H1 (cell line): ENCODE measurements around the gene GCNA. TPM values are rescaled to one million over a fixed set of nuclear protein-coding genes. Genes with fewer than 3 reads are reported as not detected.

ENCODE experiments used
- CTCF ChIA-PET: fragments of 300-600 bp; sonication (Branson Sonifier 250); formaldehyde crosslinking; loops from one replicate; lab custom pipeline; 2021; ENCODE audit not compliant: partially characterized antibody; lab: Charles Lee
- POLR2A ChIA-PET: fragments of 300-600 bp; sonication (Branson Sonifier 250); formaldehyde crosslinking; loops from one replicate; lab custom pipeline; 2021; ENCODE audit warnings: inconsistent platforms; ENCODE audit not compliant: partially characterized antibody; lab: Charles Lee
- DNase-seq, 2 experiments: peaks; one replicate each; pipeline versions ENCODE4 v3.0.0 to v3.0.0-alpha.2; 2010 to 2022; ENCODE audit warnings: low spot score in 2 of 2, low read depth in 1 of 2, mixed read lengths in 1 of 2
- FAIRE-seq: peaks from 2 replicates; lab custom pipeline; 2011; peaks lifted over from hg19 to GRCh38; lab: Jason Lieb, UNC
- H2AFZ ChIP-seq: 2 replicates; pipeline ENCODE4 v1.8.1; 2012; ENCODE audit warnings: low read length, inconsistent platforms
- H2AK5ac ChIP-seq: 2 replicates; pipeline ENCODE4 v1.6.1; 2013; ENCODE audit warnings: low read depth, low read length
- H2BK120ac ChIP-seq: replicated peaks from 2 replicates; pipeline ENCODE3; 2013; ENCODE audit warnings: low read depth, low read length, inconsistent platforms
- H2BK12ac ChIP-seq: 2 replicates; pipeline ENCODE4 v1.6.1; 2013; ENCODE audit warnings: low read depth, low read length
- H2BK15ac ChIP-seq: 2 replicates; pipeline ENCODE4 v1.6.1; 2013; ENCODE audit warnings: low read length
- H2BK20ac ChIP-seq: 2 replicates; pipeline ENCODE4 v1.6.1; 2013; ENCODE audit warnings: low read length
- H2BK5ac ChIP-seq: 2 replicates; pipeline ENCODE4 v1.6.1; 2013; ENCODE audit warnings: low read depth, low read length
- H3K14ac ChIP-seq: 2 replicates; pipeline ENCODE4 v1.6.1; 2013; ENCODE audit warnings: inconsistent platforms; ENCODE audit not compliant: insufficient read length
- H3K18ac ChIP-seq: 2 replicates; pipeline ENCODE4 v1.6.1; 2013; ENCODE audit warnings: low read length; ENCODE audit errors: extremely low read depth
- H3K23ac ChIP-seq: 2 replicates; pipeline ENCODE4 v1.6.1; 2013; ENCODE audit warnings: inconsistent platforms; ENCODE audit not compliant: insufficient read length
- H3K23me2 ChIP-seq: 2 replicates; pipeline ENCODE4 v1.6.1; 2013; ENCODE audit warnings: low read depth, low read length
- H3K27ac ChIP-seq: 2 replicates; pipeline ENCODE4 v1.6.1; 2011; ENCODE audit warnings: low read depth, low read length, inconsistent platforms
- H3K27me3 ChIP-seq, 4 experiments: replicated peaks in 1 of 4; 1 replicate in 1 of 4; 2 replicates in 3 of 4; pipeline versions ENCODE4 v1.6.1 to v1.8.1; 2011 to 2013; ENCODE audit warnings: low read length in 3 of 4, mild to moderate bottlenecking in 3 of 4, inconsistent platforms in 2 of 4, mixed read lengths in 2 of 4, moderate library complexity in 1 of 4; ENCODE audit not compliant: control insufficient read depth in 3 of 4, insufficient read depth in 3 of 4; ENCODE audit errors: extremely low read depth in 1 of 4
- H3K36me3 ChIP-seq, 4 experiments: 2 replicates each; pipeline versions ENCODE4 v1.6.1 to v1.8.1; 2011 to 2013; ENCODE audit warnings: mild to moderate bottlenecking in 4 of 4, low read length in 3 of 4, moderate library complexity in 2 of 4, control low read depth in 1 of 4, inconsistent platforms in 1 of 4; ENCODE audit not compliant: insufficient read depth in 4 of 4, control insufficient read depth in 2 of 4
- H3K4ac ChIP-seq: replicated peaks from 2 replicates; pipeline ENCODE3; 2013; ENCODE audit warnings: low read length, low read depth, mixed read lengths, inconsistent platforms; ENCODE audit not compliant: insufficient read length
- H3K4me1 ChIP-seq, 4 experiments: replicated peaks in 1 of 4; 1 replicate in 1 of 4; 2 replicates in 3 of 4; pipeline versions ENCODE4 v1.6.1 to v1.8.1; 2011 to 2013; ENCODE audit warnings: low read length in 3 of 4, inconsistent platforms in 2 of 4, mixed read lengths in 1 of 4; ENCODE audit not compliant: insufficient read depth in 4 of 4, control insufficient read depth in 3 of 4
- H3K4me2 ChIP-seq, 2 experiments: 2 replicates each; pipeline versions ENCODE4 v1.6.1 to v1.8.1; 2011 to 2013; ENCODE audit warnings: low read depth in 2 of 2, low read length in 2 of 2, control low read depth in 1 of 2, inconsistent platforms in 1 of 2, mild to moderate bottlenecking in 1 of 2; ENCODE audit not compliant: insufficient read depth in 1 of 2
- H3K4me3 ChIP-seq, 4 experiments: fragments of 200-600, 300-600 bp in 1 of 4; sonication (generic), shearing (Covaris generic), sonication (Bioruptor Twin) in 1 of 4; 2 replicates each; pipeline versions ENCODE4 v1.5.1 to v1.8.1; 2011 to 2016; ENCODE audit warnings: low read length in 4 of 4, low read depth in 3 of 4, control low read depth in 2 of 4, inconsistent platforms in 2 of 4, mild to moderate bottlenecking in 2 of 4, mixed read lengths in 1 of 4, moderate library complexity in 1 of 4; ENCODE audit not compliant: insufficient read depth in 2 of 4; ENCODE audit errors: extremely low read depth in 1 of 4
- H3K56ac ChIP-seq: replicated peaks from 2 replicates; pipeline ENCODE3; 2013; ENCODE audit warnings: low read depth, mild to moderate bottlenecking, mixed read lengths, low read length, inconsistent platforms; ENCODE audit not compliant: insufficient read length
- H3K79me1 ChIP-seq: 2 replicates; pipeline ENCODE4 v1.6.1; 2013; ENCODE audit warnings: low read depth, low read length, control low read depth
- H3K79me2 ChIP-seq, 2 experiments: 2 replicates each; pipeline versions ENCODE4 v1.6.1 to v1.8.1; 2012 to 2013; ENCODE audit warnings: low read length in 2 of 2, mild to moderate bottlenecking in 2 of 2, inconsistent platforms in 1 of 2; ENCODE audit not compliant: insufficient read depth in 2 of 2, control insufficient read depth in 1 of 2
- H3K9ac ChIP-seq, 4 experiments: replicated peaks in 1 of 4; 1 replicate in 1 of 4; 2 replicates in 3 of 4; pipeline versions ENCODE4 v1.6.1 to v1.8.1; 2011 to 2013; ENCODE audit warnings: low read depth in 3 of 4, low read length in 3 of 4, control low read depth in 2 of 4, mild to moderate bottlenecking in 2 of 4, moderate library complexity in 2 of 4, inconsistent platforms in 1 of 4; ENCODE audit errors: extremely low read depth in 1 of 4
- H3K9me3 ChIP-seq, 2 experiments: 2 replicates each; pipeline versions ENCODE4 v1.6.1 to v1.8.1; 2012 to 2013; ENCODE audit warnings: mild to moderate bottlenecking in 2 of 2, moderate library complexity in 2 of 2, control low read depth in 1 of 2, inconsistent platforms in 1 of 2, low read depth in 1 of 2, low read length in 1 of 2, mixed read lengths in 1 of 2; ENCODE audit not compliant: insufficient read depth in 2 of 2
- H4K20me1 ChIP-seq, 2 experiments: replicated peaks in 1 of 2; 2 replicates each; pipeline versions ENCODE3 to v1.8.1; 2011 to 2013; ENCODE audit warnings: inconsistent platforms in 2 of 2, low read length in 2 of 2, mild to moderate bottlenecking in 1 of 2; ENCODE audit not compliant: insufficient read depth in 2 of 2, control insufficient read depth in 1 of 2
- H4K5ac ChIP-seq: 2 replicates; pipeline ENCODE4 v1.6.1; 2013; ENCODE audit warnings: low read length, low read depth, mixed read lengths, inconsistent platforms; ENCODE audit not compliant: insufficient read length
- H4K8ac ChIP-seq: 2 replicates; pipeline ENCODE4 v1.8.0; 2013; ENCODE audit warnings: mild to moderate bottlenecking, moderate library complexity, low read length, inconsistent platforms; ENCODE audit not compliant: insufficient read depth; ENCODE audit errors: extremely low read depth
- H4K91ac ChIP-seq: replicated peaks from 2 replicates; pipeline ENCODE3; 2013; ENCODE audit warnings: low read length, mixed read lengths, inconsistent platforms; ENCODE audit not compliant: insufficient read length
- GTF2F1 ChIP-seq: IDR thresholded peaks from 2 replicates; pipeline ENCODE4 v1.6.1; 2012; ENCODE audit warnings: low read depth, low read length, improper control_type of control experiment, borderline replicate concordance
- HDAC2 ChIP-seq, 2 experiments: fragments of 300-600 bp in 1 of 2; sonication (generic) in 1 of 2; IDR thresholded peaks; 2 replicates each; pipeline ENCODE4 v1.6.1; 2011 to 2012; ENCODE audit warnings: low read depth in 2 of 2, low read length in 2 of 2, mild to moderate bottlenecking in 2 of 2, moderate library complexity in 2 of 2, borderline replicate concordance in 1 of 2, inconsistent platforms in 1 of 2
- KDM4A ChIP-seq: IDR thresholded peaks from one replicate; pipeline ENCODE4 v1.7.1; 2012; ENCODE audit warnings: low read depth, mild to moderate bottlenecking, moderate library complexity, low read length, inconsistent platforms; ENCODE audit not compliant: severe bottlenecking
- PHF8 ChIP-seq: fragments of 200-600 bp; sonication (generic); conservative IDR thresholded peaks from 2 replicates; pipeline ENCODE4 v1.7.1; 2012; ENCODE audit warnings: low read depth, mild to moderate bottlenecking, inconsistent platforms, low read length, moderate library complexity
- POLR2A ChIP-seq, 2 experiments: IDR thresholded peaks; 1 replicate in 1 of 2; 2 replicates in 1 of 2; pipeline ENCODE4 v1.6.1; 2011; ENCODE audit warnings: low read depth in 2 of 2, low read length in 2 of 2, mild to moderate bottlenecking in 2 of 2; ENCODE audit errors: control extremely low read depth in 1 of 2
- POU5F1 ChIP-seq: IDR thresholded peaks from 2 replicates; pipeline ENCODE4 v1.6.1; 2011; ENCODE audit warnings: low read depth, mild to moderate bottlenecking, low read length, moderate library complexity
- RAD21 ChIP-seq, 2 experiments: IDR thresholded peaks in 1 of 2; conservative IDR thresholded peaks in 1 of 2; 2 replicates each; pipeline ENCODE4 v1.6.1; 2011; ENCODE audit warnings: low read depth in 2 of 2, low read length in 2 of 2, improper control_type of control experiment in 1 of 2, inconsistent platforms in 1 of 2, mild to moderate bottlenecking in 1 of 2, moderate library complexity in 1 of 2
- WGBS, 2 experiments: shearing (Covaris generic) in 1 of 2; methylation state at CpG; one replicate each; pipeline versions ENCODE4 v1.1.6 to v1.1.7; 2013 to 2015; ENCODE audit warnings: low lambda C conversion rate in 2 of 2, mixed read lengths in 2 of 2, inconsistent platforms in 1 of 2, low coverage in 1 of 2, missing lambda C conversion rate in 1 of 2; ENCODE audit not compliant: insufficient replicate concordance in 2 of 2, insufficient coverage in 1 of 2, insufficient read length in 1 of 2; ENCODE audit errors: extremely low coverage in 1 of 2, missing lambda C conversion rate in 1 of 2; 5-methylcytosine and 5-hydroxymethylcytosine counted together
- polyA plus RNA-seq, 7 experiments: library from polyadenylated mRNA; depleted of rRNA in 3 of 7; stranded (reverse) in 5 of 7; unstranded in 2 of 7; fragments of >200 nt in 5 of 7; fragments of 200-250 nt in 2 of 7; gene quantifications; 1 replicate in 5 of 7; 2 replicates in 1 of 7; 4 replicates in 1 of 7; pipeline versions ENCODE4 v1.2.1 to v1.2.3, GENCODE V29; 2011 to 2013; ENCODE audit warnings: missing spikeins in 2 of 7, mixed read lengths in 2 of 7
- total RNA-seq: library from RNA; stranded (reverse); fragmentation: NEBNext Ultra II Directional; extraction: Animal tissue kit (Norgen Biotek cat#: 25700); gene quantifications from 2 replicates; pipeline ENCODE4 v1.2.1, GENCODE V29; 2021
- TF ChIP-seq, protein P1 (sequence below): IDR thresholded peaks from 2 replicates; pipeline ENCODE4 v1.6.1; 2012; ENCODE audit warnings: inconsistent platforms
- TF ChIP-seq, protein P2 (sequence below): IDR thresholded peaks from 2 replicates; pipeline ENCODE4 v1.6.1; 2012; ENCODE audit warnings: inconsistent platforms

The GCNA gene
- total and polyA plus RNA-seq, 2 of the 8 experiments (the other 6 are each of a cell fraction or from before 2014, with no cell fraction given) = 0.41 to 0.95 TPM

DNA sequence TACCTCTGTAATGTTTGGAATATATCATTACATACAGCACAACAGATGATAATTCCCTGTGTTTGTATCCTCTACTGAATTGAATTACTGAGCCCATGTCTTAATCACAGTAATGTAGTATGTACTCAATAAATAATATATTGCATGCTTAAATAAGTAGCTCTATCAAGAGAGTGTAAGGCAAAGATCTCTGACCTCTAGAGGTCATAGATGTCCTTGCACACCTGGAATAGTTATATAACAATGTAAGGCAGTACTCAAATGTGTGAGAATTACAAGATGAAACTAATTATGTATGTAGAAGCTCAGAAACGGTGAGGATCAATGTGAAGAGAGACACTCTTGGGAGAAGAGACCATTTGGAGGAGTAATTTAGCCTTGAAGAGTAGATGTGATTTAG, 14.3 kb upstream of the GCNA start:
- Histone ChIP-seq H3K27me3 (no peaks in the 10 kb centered on the region), H3K79me1 (no peaks in the 10 kb centered on the region), H3K9me3 (no peaks in the 10 kb centered on the region), H3K23me2 (no peaks in the 10 kb centered on the region), H2BK120ac (no peak overlapping the region), H4K8ac (no peak overlapping the region), H3K4me3 (no peak overlapping the region), H2AK5ac (no peak overlapping the region), H3K4ac (no peak overlapping the region), H3K56ac (no peak overlapping the region), H4K20me1 (no peaks in the 10 kb centered on the region), H3K27ac (no peak overlapping the region), H2BK20ac (no peak overlapping the region), H3K23ac (no peak overlapping the region), H2BK15ac (no peak overlapping the region), H3K18ac (no peak overlapping the region), H2AFZ (no peak overlapping the region), H3K4me2 (no peak overlapping the region), H4K91ac (no peak overlapping the region), H3K9ac (no peak overlapping the region), H3K36me3 (peaks cover 24 to 89% (median 66%) of the 10 kb centered on the region in 4 experiments), H4K5ac (no peak overlapping the region), H3K4me1 (no peaks in the 10 kb centered on the region), H3K79me2 (no peaks in the 10 kb centered on the region), H2BK12ac (no peak overlapping the region), H3K14ac (no peak overlapping the region), H2BK5ac (no peak overlapping the region)
- TF ChIP-seq HDAC2 (IDR thresholded peaks at IDR 0.05; ENCODE audit: borderline replicate concordance in 1 of 2, low read depth in 2 of 2, low read length in 2 of 2) (no peak), POLR2A (IDR thresholded peaks at IDR 0.05; ENCODE audit: control extremely low read depth in 1 of 2, low read depth in 2 of 2, low read length in 2 of 2) (no peak), KDM4A (no peak), POU5F1 (no peak), GTF2F1 (no peak), PHF8 (no peak), RAD21 (IDR thresholded peaks at IDR 0.05 in 1 of 2, conservative IDR thresholded peaks at IDR 0.05 in 1 of 2; ENCODE audit: low read depth in 2 of 2, low read length in 2 of 2) (no peak)
- TF ChIP-seq, protein P1, sequence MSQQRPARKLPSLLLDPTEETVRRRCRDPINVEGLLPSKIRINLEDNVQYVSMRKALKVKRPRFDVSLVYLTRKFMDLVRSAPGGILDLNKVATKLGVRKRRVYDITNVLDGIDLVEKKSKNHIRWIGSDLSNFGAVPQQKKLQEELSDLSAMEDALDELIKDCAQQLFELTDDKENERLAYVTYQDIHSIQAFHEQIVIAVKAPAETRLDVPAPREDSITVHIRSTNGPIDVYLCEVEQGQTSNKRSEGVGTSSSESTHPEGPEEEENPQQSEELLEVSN = no peak
- TF ChIP-seq, protein P2, sequence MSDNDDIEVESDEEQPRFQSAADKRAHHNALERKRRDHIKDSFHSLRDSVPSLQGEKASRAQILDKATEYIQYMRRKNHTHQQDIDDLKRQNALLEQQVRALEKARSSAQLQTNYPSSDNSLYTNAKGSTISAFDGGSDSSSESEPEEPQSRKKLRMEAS = no peak
- WGBS, 2 experiments = 100% methylated on average over 1 of the region's 1 CpG; no CpG with 5 or more reads in 1 of the 2 experiments
- no peak for DNase-seq
- CTCF ChIA-PET = interaction anchor here (0.5 to 3.0 kb wide), 3 partner anchors 9 to 24 kb away, joined by 3 to 11 read pairs (median 8); no protein-coding TSS in a partner anchor
- no peak for FAIRE-seq
- POLR2A ChIA-PET = no interaction called here
